Esophagus squamous epithelium (tissue), 5 donors: ENCODE results near the gene ABCA1. TPM values are rescaled to one million over a fixed set of nuclear protein-coding genes. Genes with fewer than 3 reads are reported as not detected.
"Not testable (repeated sequence)": the region's sequence is repeated elsewhere in the genome, so short reads cannot be mapped to it uniquely, and the experiment has no call there.

ENCODE experiments used
- DNase-seq: peaks from one replicate; lab custom pipeline; 2025; lab: John Stamatoyannopoulos, UW
- H3K27ac ChIP-seq, 4 donors: fragments of 200-600 bp; sonication (generic); one replicate each; pipeline ENCODE4 v1.5.1; 2016 to 2019; ENCODE audit warnings: mild to moderate bottlenecking in 1 of 4
- H3K27me3 ChIP-seq, 4 donors: fragments of 200-600 bp; sonication (generic); 1 replicate in 3 of 4; 2 replicates in 1 of 4; pipeline versions ENCODE4 v1.5.1 to v1.6.0; 2017 to 2021; ENCODE audit warnings: antibody characterized with exemption in 1 of 4
- H3K36me3 ChIP-seq, 3 donors: fragments of 200-600 bp; sonication (generic); one replicate each; pipeline ENCODE4 v1.5.1; 2016 to 2019
- H3K4me1 ChIP-seq, 3 donors: fragments of 200-600 bp; sonication (generic); one replicate each; pipeline ENCODE4 v1.5.1; 2017 to 2019
- H3K4me3 ChIP-seq, 4 donors: fragments of 200-600 bp; sonication (generic); 1 replicate in 3 of 4; 2 replicates in 1 of 4; pipeline ENCODE4 v1.5.1; 2016 to 2019; ENCODE audit warnings: mild to moderate bottlenecking in 2 of 4, moderate library complexity in 1 of 4
- H3K9me3 ChIP-seq, 3 donors: fragments of 200-600 bp; sonication (generic); one replicate each; pipeline ENCODE4 v1.5.1; 2016 to 2019
- POLR2A ChIP-seq, 4 donors: fragments of 450-650 bp; IDR thresholded peaks; one replicate each; pipeline ENCODE4 v1.6.1; 2017; ENCODE audit warnings: antibody characterized with exemption in 4 of 4, mild to moderate bottlenecking in 4 of 4, moderate library complexity in 3 of 4
- WGBS, 2 donors: methylation state at CpG; one replicate each; pipeline ENCODE4 v1.1.5; 2018; 5-methylcytosine and 5-hydroxymethylcytosine counted together
- intact Hi-C: fragments of 100-400 bp; cut with DNase I; formaldehyde crosslinking; loops from one replicate; pipeline ENCODE4 v1.15.0; 2022
- total RNA-seq, 4 donors: library from RNA; depleted of rRNA; stranded (reverse); fragments of >200 nt; gene quantifications; one replicate each; pipeline ENCODE4 v1.1.0, GENCODE V29; 2016
- TF ChIP-seq, protein P1 (sequence below), 6 experiments: fragments of 450-650 bp in 4 of 6; fragments of 200-600 bp in 2 of 6; sonication (generic) in 2 of 6; IDR thresholded peaks; one replicate each; pipeline ENCODE4 v1.5.1; 2016 to 2019; ENCODE audit warnings: antibody characterized with exemption in 6 of 6, mild to moderate bottlenecking in 4 of 6, moderate library complexity in 4 of 6
- donor health status: DM: yes; HTN: yes; CAD: no.

ABCA1 gene
- total RNA-seq, 4 donors from 2014 or later, result 7.7 to 37.6 (median 23.3) TPM

DNA sequence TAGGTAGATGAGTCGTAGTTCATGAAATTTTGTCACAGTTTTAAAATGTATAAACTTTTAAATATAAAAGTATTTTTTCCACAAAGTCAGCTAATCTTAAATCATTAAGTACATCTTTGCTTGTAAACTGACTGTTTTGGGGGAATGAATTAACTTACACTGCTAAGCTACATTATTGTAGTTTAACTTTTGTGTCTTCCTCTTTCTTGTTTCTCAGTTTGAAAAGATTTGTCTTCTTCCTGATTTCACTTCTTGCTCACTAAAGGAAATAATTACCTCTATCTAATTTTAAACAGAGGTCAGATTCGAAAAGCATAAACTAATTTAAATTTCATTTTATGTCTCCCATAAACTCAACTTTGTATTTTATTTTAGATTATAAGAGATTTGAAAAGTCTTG lies 158.3 kb downstream of the ABCA1 start:
- H3K9me3 ChIP-seq, result no peaks in the 10 kb centered on the region
- TF ChIP-seq, protein P1, sequence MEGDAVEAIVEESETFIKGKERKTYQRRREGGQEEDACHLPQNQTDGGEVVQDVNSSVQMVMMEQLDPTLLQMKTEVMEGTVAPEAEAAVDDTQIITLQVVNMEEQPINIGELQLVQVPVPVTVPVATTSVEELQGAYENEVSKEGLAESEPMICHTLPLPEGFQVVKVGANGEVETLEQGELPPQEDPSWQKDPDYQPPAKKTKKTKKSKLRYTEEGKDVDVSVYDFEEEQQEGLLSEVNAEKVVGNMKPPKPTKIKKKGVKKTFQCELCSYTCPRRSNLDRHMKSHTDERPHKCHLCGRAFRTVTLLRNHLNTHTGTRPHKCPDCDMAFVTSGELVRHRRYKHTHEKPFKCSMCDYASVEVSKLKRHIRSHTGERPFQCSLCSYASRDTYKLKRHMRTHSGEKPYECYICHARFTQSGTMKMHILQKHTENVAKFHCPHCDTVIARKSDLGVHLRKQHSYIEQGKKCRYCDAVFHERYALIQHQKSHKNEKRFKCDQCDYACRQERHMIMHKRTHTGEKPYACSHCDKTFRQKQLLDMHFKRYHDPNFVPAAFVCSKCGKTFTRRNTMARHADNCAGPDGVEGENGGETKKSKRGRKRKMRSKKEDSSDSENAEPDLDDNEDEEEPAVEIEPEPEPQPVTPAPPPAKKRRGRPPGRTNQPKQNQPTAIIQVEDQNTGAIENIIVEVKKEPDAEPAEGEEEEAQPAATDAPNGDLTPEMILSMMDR (IDR thresholded peaks at IDR 0.05), result no peak
- no peak for TF ChIP-seq POLR2A (IDR thresholded peaks at IDR 0.05)
- no peaks in the 10 kb centered on the region for H3K27me3 ChIP-seq
- WGBS, 2 donors, result 75 to 82% methylated on average over 2 of the region's 2 CpGs
- H3K27ac ChIP-seq, result no peak overlapping the region
- no peak for DNase-seq
- H3K36me3 ChIP-seq, result no peaks in the 10 kb centered on the region
- no peak overlapping the region for H3K4me3 ChIP-seq
- intact Hi-C loops, result no loop called here
- peaks cover 0 to 12% (median 5%) of the 10 kb centered on the region in 3 donors for H3K4me1 ChIP-seq

DNA sequence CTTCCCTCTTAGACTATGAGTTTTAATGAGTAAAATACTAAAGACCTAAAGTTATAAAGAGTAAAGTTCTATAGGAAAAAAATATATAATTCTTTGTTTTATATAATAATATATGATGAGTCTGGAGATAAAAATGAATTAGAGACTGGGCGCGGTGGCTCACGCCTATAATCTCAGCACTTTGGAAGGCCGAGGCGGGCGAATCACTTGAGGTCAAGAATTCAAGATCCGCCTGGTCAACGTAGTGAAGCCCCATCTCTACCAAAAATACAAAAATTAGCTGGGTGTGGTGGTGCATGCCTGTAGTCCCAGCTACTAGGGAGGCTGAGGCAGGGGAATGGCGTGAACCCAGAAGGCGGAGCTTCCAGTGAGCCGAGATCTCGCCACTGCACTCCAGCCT lies 158.9 kb downstream of the ABCA1 start:
- H3K9me3 ChIP-seq, intact Hi-C loops, H3K27me3 ChIP-seq, DNase-seq, H3K36me3 ChIP-seq, H3K27ac ChIP-seq, H3K4me3 ChIP-seq: not testable (repeated sequence)
- WGBS, 2 donors, result 94% methylated on average over 12 of the region's 12 CpGs
- peaks cover 0 to 18% (median 5%) of the 10 kb centered on the region in 3 donors for H3K4me1 ChIP-seq

DNA sequence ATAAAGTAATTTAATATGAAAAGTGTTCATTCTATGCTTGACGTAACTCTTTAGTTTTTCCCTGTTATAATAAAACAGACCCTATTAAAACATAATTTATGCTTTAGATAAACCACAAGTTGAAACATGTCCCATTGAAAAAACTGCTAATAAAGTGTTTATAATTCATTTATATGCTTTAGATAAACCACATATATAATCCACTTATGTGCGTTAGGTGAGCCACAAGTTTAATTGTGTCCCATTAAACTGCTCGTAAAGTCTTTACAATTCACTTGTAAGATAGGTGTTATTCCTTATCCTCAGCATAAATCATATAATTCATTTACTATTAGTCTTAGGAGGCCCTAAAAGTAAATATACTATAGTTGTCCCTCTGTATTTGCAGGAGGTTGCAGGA lies 160.4 kb downstream of the ABCA1 start:
- no peak for TF ChIP-seq POLR2A (IDR thresholded peaks at IDR 0.05)
- TF ChIP-seq, protein P1 (IDR thresholded peaks at IDR 0.05), result no peak
- Histone ChIP-seq H3K27me3 (no peaks in the 10 kb centered on the region), H3K4me3 (no peak overlapping the region), H3K4me1 (peaks cover 0 to 24% (median 5%) of the 10 kb centered on the region in 3 donors), H3K27ac (no peak overlapping the region), H3K9me3 (no peaks in the 10 kb centered on the region), H3K36me3 (no peaks in the 10 kb centered on the region)
- WGBS, 2 donors, result 94 to 95% methylated on average over 3 of the region's 3 CpGs
- intact Hi-C loops, result no loop called here
- DNase-seq, result no peak

DNA sequence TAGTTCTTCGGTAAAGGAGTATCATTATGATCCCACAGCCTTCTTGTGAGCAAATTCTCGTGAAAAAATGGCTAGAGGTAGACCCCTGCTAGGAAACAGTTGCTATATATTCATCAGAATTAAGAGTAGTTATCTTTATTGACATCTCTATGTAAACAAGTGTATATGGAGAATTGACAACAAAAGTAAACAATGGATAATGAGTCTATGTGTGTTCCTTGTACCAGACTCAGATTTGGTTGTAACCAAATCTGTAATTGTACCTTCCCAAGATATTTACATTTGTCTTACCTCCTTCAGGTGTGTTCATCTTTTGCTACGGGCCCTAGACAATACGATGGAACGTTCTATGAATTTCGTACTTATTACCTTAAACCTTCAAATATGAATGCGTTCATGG lies 161.9 kb downstream of the ABCA1 start:
- no peaks in the 10 kb centered on the region for H3K36me3 ChIP-seq
- no peaks in the 10 kb centered on the region for H3K9me3 ChIP-seq
- H3K27me3 ChIP-seq, result no peaks in the 10 kb centered on the region
- H3K4me1 ChIP-seq, result peaks cover 0 to 24% (median 5%) of the 10 kb centered on the region in 3 donors
- intact Hi-C loops, result no loop called here
- TF ChIP-seq POLR2A (IDR thresholded peaks at IDR 0.05), result no peak
- TF ChIP-seq, protein P1 (IDR thresholded peaks at IDR 0.05), result no peak
- 94 to 95% methylated on average over 7 of the region's 7 CpGs for WGBS, 2 donors
- no peak overlapping the region for H3K4me3 ChIP-seq
- no peak for DNase-seq
- no peak overlapping the region for H3K27ac ChIP-seq

DNA sequence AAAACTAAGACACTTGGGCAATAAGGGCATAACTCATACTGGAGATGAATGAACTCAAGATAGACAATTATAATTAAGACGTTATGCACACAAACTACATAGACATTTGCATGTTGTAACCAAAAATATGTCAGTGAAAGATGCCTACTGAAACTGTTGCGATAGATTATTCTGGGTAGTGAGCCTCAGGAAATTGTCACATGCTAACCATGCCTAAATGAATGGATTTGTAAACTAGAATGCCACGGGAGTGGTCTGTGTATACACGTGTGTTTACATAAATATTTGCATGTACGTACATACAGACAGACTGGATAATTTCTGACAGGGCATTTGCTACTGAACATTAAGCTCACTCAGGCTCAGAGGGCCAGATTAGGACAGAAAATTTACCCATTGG lies 162.8 kb downstream of the ABCA1 start:
- no peak overlapping the region for H3K4me3 ChIP-seq
- no peaks in the 10 kb centered on the region for H3K27me3 ChIP-seq
- no peak for TF ChIP-seq POLR2A (IDR thresholded peaks at IDR 0.05)
- TF ChIP-seq, protein P1 (IDR thresholded peaks at IDR 0.05), result no peak
- DNase-seq, result no peak
- no peak overlapping the region for H3K27ac ChIP-seq
- peaks cover 0 to 8% (median 0%) of the 10 kb centered on the region in 3 donors for H3K36me3 ChIP-seq
- no peaks in the 10 kb centered on the region for H3K9me3 ChIP-seq
- 55 to 56% methylated on average over 5 of the region's 5 CpGs for WGBS, 2 donors
- intact Hi-C loops, result no loop called here
- peaks cover 0 to 24% (median 5%) of the 10 kb centered on the region in 3 donors for H3K4me1 ChIP-seq

DNA sequence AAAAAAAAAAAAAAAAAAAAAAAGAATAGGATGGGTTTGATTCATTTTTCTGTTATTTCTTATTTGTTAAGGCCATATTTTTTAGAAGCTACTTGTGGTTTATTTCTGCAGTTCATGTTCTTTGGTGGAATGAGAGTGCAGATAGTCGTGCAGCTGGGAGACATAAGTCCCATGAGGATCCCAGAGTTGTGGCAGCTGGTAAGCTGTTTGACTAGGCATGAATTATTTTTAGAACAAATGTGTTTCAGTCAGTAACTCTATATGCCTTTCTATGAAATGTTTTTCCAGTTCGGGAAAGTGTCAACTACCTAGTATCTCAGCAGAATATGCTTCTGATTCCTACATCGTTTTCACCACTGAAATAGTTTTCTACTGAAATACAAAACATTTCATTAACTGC lies 169.0 kb downstream of the ABCA1 start:
- Histone ChIP-seq H3K27ac (no peak overlapping the region), H3K27me3 (no peaks in the 10 kb centered on the region), H3K4me3 (no peak overlapping the region), H3K36me3 (peaks cover 0 to 59% (median 0%) of the 10 kb centered on the region in 3 donors), H3K4me1 (peaks cover 0 to 7% (median 0%) of the 10 kb centered on the region in 3 donors), H3K9me3 (no peaks in the 10 kb centered on the region)
- TF ChIP-seq, protein P1 (IDR thresholded peaks at IDR 0.05), result no peak
- no peak for TF ChIP-seq POLR2A (IDR thresholded peaks at IDR 0.05)
- WGBS, 2 donors, result 72 to 79% methylated on average over 3 of the region's 3 CpGs
- DNase-seq, result no peak
- intact Hi-C loops, result no loop called here
